ENCODE results near the gene LARP4B.

LARP4B gene

GRCh38 chr10:807163-807957, 124.1 kb downstream of the LARP4B start:
- no peak for DNase-seq (ENCODE audit: low spot score)

- no peak for DNase-seq (ENCODE audit: low spot score)
These were observed 124.9 kb downstream of the LARP4B start for GRCh38 chr10:806451-807162.

GRCh38 chr10:805620-806305, 125.7 kb downstream of the LARP4B start:
- no peak for DNase-seq (ENCODE audit: low spot score)

- DNase-seq (ENCODE audit: low spot score): no peak
These were observed 126.5 kb downstream of the LARP4B start for GRCh38 chr10:804787-805619.

- DNase-seq (ENCODE audit: low spot score): no peak
These were observed 127.2 kb downstream of the LARP4B start for GRCh38 chr10:804191-804781.

GRCh38 chr10:803041-803741, 128.3 kb downstream of the LARP4B start:
- DNase-seq (ENCODE audit: low spot score): no peak

GRCh38 chr10:802506-802905, 129.0 kb downstream of the LARP4B start:
- DNase-seq (ENCODE audit: low spot score): no peak

- no peak for DNase-seq (ENCODE audit: low spot score)
These were observed 134.3 kb downstream of the LARP4B start for GRCh38 chr10:797179-797578.

- DNase-seq (ENCODE audit: low spot score): no peak
These were observed 135.3 kb downstream of the LARP4B start for GRCh38 chr10:796233-796632.

GRCh38 chr10:794382-794956, 137.0 kb downstream of the LARP4B start:
- no peak for DNase-seq (ENCODE audit: low spot score)

- DNase-seq (ENCODE audit: low spot score): no peak
These were observed 138.8 kb downstream of the LARP4B start for GRCh38 chr10:792792-793100.

GRCh38 chr10:792083-792791, 139.3 kb downstream of the LARP4B start:
- no peak for DNase-seq (ENCODE audit: low spot score)

GRCh38 chr10:791639-792038, 139.9 kb downstream of the LARP4B start:
- no peak for DNase-seq (ENCODE audit: low spot score)

GRCh38 chr10:790821-791551, 140.5 kb downstream of the LARP4B start:
- no peak for DNase-seq (ENCODE audit: low spot score)

- DNase-seq (ENCODE audit: low spot score): no peak
These were observed 141.4 kb downstream of the LARP4B start for GRCh38 chr10:789831-790701.

GRCh38 chr10:788796-789748, 142.4 kb downstream of the LARP4B start:
- peak; percentile 46 for DNase-seq (ENCODE audit: low spot score)

- no peak for DNase-seq (ENCODE audit: low spot score)
These were observed 143.4 kb downstream of the LARP4B start for GRCh38 chr10:787933-788651.

Measured in LoVo (cell line).